OCI-LY1 (cell line): ENCODE data around the gene ANKS6.

Experiments used
- CTCF ChIP-seq: fragments of 200-600 bp; sonication (generic), shearing (Covaris generic); IDR thresholded peaks from 2 replicates; pipeline ENCODE4 v1.5.1; 2017; ENCODE audit warnings: mild to moderate bottlenecking, antibody characterized with exemption, low read length, moderate library complexity, mixed read lengths
- EZH2 ChIP-seq: fragments of 200-600 bp; sonication (generic), shearing (Covaris generic); IDR thresholded peaks from 2 replicates; pipeline ENCODE4 v1.8.0; 2017; ENCODE audit warnings: borderline replicate concordance, mixed run types, mild to moderate bottlenecking, antibody characterized with exemption, low read length, moderate library complexity, mixed read lengths

GRCh38 chr9:98778711-98779530 lies 17.4 kb downstream of the ANKS6 start:
- no peak for TF ChIP-seq CTCF
- TF ChIP-seq EZH2 = no peak
